GM19351 (cell line): ENCODE data around the gene GTF3C5.
"Not testable (repeated sequence)": the region's sequence is repeated elsewhere in the genome, so short reads cannot be mapped to it uniquely, and the experiment has no call there.

Experiments used
- ATAC-seq: cut with Tn5 transposase; IDR thresholded peaks from one replicate; pipeline ENCODE4 v1.9.1; 2021; ENCODE audit warnings: mild to moderate bottlenecking, moderate library complexity; ENCODE audit not compliant: unreplicated experiment

Gene GTF3C5

GRCh38 chr9:133051966-133052539, 21.3 kb downstream of the GTF3C5 start:
- ATAC-seq = no peak

DNA sequence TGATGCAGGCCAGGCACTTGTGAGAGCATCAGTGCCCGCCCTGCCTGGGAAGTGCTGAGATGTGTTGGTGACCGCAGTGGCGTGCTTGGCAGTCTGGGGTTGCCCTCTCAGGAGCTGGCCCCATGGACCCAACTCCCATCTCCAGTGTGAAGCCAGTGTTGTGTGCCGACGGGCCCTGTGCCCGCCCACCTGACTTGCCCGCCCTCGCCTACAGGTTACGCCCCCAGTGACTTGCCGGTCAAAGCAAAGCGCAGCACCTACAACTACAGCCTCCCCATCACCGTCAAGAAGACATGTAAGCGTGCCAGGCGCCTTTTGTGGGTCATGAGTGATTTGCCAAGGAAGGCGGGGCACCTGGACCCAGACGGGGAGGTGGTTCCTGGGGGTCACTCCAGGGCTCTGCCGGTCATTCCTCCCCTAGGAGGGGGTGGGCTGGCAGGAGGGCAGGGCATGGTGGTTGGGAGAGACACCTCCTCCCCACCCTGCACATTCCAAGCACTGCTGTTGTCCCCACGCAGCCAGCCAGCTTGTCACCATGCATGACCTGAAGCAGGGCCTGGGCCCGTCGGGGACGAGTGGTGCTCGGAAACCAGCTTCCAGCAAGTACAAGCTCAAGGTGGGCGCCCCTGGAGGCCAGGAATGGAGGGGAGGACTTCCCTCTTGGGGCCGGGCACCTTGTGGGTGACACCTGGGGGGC, 23.5 kb downstream of the GTF3C5 start:
- ATAC-seq = no peak

DNA sequence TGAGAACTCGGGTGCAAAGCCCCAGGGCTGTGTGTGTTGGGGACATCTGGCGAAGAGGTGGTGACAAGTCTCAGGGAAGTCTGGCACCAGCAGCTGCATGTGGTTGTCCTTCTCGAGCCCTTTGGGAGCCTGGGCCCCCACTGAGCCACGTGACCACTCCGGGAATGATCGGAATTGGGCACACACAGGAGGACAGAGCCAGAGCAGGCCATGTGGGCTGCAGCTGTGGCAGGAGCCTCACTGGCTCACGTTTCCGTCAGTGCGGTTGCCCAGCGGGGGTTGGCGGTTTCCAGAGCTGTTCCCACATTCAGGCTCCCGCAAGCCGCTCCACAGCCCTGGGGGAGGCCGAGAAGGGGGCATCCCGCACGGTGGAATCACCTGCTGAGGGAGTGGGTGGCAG, 24.2 kb downstream of the GTF3C5 start:
- ATAC-seq = no peak

- ATAC-seq = no peak
These were observed 25.1 kb downstream of the GTF3C5 start for GRCh38 chr9:133055788-133056420.

DNA sequence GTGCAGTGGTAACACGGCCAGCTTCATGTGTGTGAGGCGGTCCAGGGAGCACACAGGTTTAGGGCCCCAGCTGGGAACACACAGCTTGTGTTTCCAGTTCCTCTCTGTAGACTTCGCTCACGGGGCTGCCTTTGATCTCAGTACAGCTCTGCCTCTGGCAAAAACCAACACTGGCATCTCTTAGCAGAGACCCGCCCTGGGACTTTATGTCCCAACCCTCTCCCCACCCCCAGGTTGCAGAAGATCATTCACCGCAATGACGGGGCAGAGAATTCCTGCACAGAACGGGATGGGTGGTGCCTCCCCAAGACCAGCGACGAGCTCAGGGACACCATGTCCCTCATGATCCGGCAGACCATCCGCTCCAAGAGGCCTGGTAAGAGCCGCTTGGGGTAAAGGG, 25.7 kb downstream of the GTF3C5 start:
- no peak for ATAC-seq

DNA sequence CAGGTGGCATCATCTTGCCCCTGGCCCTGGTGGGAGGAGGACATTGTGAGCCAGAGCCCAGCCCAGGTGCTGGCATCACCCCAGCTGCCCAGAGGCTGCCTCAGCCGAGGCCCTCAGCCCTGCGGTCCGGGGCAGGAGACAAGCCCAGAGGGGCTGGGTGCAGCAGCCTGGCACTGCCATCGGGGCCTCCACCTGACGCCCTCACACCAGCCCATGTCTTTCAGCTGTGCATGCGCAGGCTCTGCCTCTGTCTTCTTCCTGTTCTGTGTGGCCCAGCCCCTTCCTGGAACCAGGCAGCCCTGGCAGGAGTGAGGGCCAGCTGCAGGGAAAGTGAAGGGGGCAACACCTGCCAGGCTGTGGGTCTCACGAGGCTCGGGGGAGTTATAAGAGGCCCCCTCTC, 26.2 kb downstream of the GTF3C5 start:
- no peak for ATAC-seq

- ATAC-seq = no peak
These were observed 26.8 kb downstream of the GTF3C5 start for GRCh38 chr9:133057553-133057952.

- ATAC-seq = no peak
These were observed 27.3 kb downstream of the GTF3C5 start for GRCh38 chr9:133058071-133058470.

GRCh38 chr9:133058550-133059320, 27.9 kb downstream of the GTF3C5 start:
- ATAC-seq = no peak

DNA sequence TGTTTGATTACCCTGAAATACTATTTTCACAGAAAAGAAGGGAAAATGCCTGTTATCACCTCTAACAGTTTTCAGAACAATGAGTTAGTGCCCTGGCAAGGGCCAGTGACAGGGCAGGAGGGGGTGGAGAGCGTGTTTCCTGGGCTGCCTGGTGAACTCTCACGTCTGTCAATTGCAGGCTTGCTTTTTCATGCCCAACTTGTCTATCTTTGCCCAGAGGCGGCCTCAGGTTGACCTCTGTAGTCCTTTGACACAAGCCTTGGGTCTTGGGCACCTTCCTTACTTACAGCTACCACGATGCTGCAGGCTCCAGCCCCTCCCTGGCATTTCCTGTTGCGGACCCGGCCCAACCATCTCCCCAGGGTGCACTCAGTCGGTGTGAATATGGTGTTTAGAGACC, 28.8 kb downstream of the GTF3C5 start:
- ATAC-seq = no peak

DNA sequence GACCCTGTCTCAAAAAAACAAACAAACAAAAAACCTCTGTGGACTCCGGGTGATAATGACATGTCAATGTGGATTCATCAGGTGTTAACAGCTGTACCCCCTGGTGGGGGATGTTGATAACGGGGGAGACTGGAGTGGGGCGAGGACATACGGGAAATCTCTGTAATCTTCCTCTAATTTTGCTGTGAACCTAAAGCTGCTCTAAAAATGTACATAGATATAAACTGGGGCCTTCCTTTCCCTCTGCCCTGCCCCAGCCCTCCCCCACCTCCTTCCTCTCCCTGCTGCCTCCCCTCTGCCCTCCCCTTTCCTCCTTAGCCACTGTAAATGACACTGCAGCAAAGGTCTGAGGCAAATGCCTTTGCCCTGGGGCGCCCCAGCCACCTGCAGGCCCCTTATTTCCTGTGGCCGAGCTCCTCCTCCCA, 29.6 kb downstream of the GTF3C5 start:
- no peak for ATAC-seq

DNA sequence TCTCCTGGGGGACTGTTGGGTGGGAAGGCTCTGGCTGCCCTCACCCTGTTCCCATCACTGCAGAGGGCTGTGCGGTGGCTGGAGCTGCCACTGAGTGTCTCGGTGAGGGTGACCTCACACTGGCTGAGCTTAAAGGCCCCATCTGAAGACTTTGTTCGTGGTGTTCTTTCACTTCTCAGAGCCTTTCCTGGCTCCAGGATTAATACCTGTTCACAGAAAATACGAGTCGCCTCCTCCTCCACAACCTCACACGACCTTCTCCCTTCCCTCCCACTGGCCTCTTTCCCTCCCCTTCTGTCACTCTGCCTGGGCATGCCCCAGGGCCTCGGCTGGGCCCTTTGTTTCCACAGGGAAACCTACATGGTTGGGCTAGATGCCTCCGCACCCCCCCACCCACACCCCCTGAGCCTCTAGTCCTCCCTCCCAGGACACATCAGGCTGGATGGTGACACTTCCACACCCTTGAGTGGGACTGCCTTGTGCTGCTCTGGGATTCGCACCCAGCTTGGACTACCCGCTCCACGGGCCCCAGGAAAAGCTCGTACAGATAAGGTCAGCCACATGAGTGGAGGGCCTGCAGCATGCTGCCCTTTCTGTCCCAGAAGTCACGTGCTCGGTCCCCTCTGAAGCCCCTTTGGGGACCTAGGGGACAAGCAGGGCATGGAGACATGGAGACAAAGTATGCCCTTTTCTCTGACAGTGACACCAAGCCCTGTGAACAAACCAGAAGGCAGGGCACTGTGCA, 30.4 kb downstream of the GTF3C5 start:
- ATAC-seq = not testable (repeated sequence)

DNA sequence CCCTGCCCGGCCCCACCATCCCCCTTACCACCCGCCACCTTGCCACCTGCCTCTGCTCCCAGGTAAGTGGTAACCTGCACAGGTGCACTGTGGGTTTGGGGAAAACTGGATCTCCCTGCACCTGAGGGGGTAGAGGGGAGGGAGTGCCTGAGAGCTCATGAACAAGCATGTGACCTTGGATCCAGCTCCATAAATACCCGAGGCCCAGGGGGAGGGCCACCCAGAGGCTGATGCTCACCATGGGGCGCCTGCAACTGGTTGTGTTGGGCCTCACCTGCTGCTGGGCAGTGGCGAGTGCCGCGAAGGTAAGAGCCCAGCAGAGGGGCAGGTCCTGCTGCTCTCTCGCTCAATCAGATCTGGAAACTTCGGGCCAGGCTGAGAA, 31.0 kb downstream of the GTF3C5 start, which contains the start of gene CEL:
Gene CEL, plus strand, starts transcription at position 218 of the 382 bp plus-strand sequence. Its CDS starts 22 bp downstream, at position 240.
- ATAC-seq = not testable (repeated sequence)

- not testable (repeated sequence) for ATAC-seq
These were observed 31.8 kb downstream of the GTF3C5 start for GRCh38 chr9:133062569-133062968.

DNA sequence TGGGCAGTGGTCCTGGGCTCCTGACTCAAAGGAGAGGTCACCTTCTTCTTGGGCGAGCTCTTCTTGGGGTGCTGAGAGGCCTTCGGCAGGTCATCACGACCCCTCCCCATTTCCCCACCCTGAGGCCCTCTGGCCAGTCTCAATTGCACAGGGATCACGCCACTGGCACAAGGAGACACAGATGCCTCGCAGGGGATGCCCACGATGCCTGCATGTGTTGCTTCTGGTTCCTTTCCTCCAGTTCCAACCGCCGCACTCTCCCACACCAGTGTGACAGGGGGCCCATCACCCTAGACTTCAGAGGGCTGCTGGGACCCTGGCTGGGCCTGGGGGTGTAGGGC, 32.3 kb downstream of the GTF3C5 start:
- ATAC-seq = no peak

GRCh38 chr9:133063500-133064231, 32.9 kb downstream of the GTF3C5 start:
- ATAC-seq = no peak

GRCh38 chr9:133064241-133065069, 33.7 kb downstream of the GTF3C5 start:
- ATAC-seq = no peak

GRCh38 chr9:133065070-133065388, 34.2 kb downstream of the GTF3C5 start:
- no peak for ATAC-seq

- no peak for ATAC-seq
These were observed 35.6 kb downstream of the GTF3C5 start for GRCh38 chr9:133066181-133066983.
